ENCODE measurements around the gene TNIP3. TPM values are rescaled to one million over a fixed set of nuclear protein-coding genes. Genes with fewer than 3 reads are reported as not detected.
A peak's percentile ranks its signal among the peaks of the same experiment; 100 is the strongest.

The TNIP3 gene
- total RNA-seq, 1 donor from 2014 or later: 0.14 TPM

- Mint-ChIP-seq H3K36me3 (ENCODE audit: low read depth, unreplicated experiment) (no peaks in the 10 kb centered on the region), H3K27me3 (ENCODE audit: low read depth, unreplicated experiment) (no peaks in the 10 kb centered on the region), H3K27ac (ENCODE audit: unreplicated experiment) (no peak overlapping the region), H3K4me1 (ENCODE audit: low read depth, unreplicated experiment) (peaks cover 2% of the 10 kb centered on the region), H3K4me3 (ENCODE audit: unreplicated experiment) (no peak overlapping the region), H3K9me3 (ENCODE audit: unreplicated experiment) (no peaks in the 10 kb centered on the region)
- H4K20me1 ChIP-seq (ENCODE audit: insufficient read depth, low read length): no peaks in the 10 kb centered on the region
- H3K36me3 ChIP-seq (ENCODE audit: insufficient read depth, low read length): no peaks in the 10 kb centered on the region
- FAIRE-seq: no peak
- no peaks in the 10 kb centered on the region for H3K9me3 ChIP-seq (ENCODE audit: insufficient read depth, low read depth, low read length)
- TF ChIP-seq EZH2 (IDR thresholded peaks at IDR 0.05; ENCODE audit: insufficient read depth, low read length) (no peak), CTCF (IDR thresholded peaks at IDR 0.05; ENCODE audit: insufficient read depth, low read depth, low read length) (no peak)
- no peak overlapping the region for H3K27ac ChIP-seq (ENCODE audit: low read depth, low read length)
- H3K9ac ChIP-seq (ENCODE audit: low read length): no peak overlapping the region
- H3K4me3 ChIP-seq (ENCODE audit: insufficient read depth, low read depth, low read length): no peak overlapping the region
- H3K79me2 ChIP-seq (ENCODE audit: insufficient read depth, low read length): no peaks in the 10 kb centered on the region
- no peak for DNase-seq (ENCODE audit: low read depth)
- no peak overlapping the region for H2AFZ ChIP-seq (ENCODE audit: low read depth, low read length)
- H3K4me1 ChIP-seq (ENCODE audit: insufficient read depth, low read length): peaks cover 8% of the 10 kb centered on the region
- H3K4me2 ChIP-seq (ENCODE audit: low read length): no peak overlapping the region
- no peaks in the 10 kb centered on the region for H3K27me3 ChIP-seq (ENCODE audit: insufficient read depth, low read length)
These were observed 15.5 kb downstream of the TNIP3 start for GRCh38 chr4:121148621-121149020.

GRCh38 chr4:121148000-121148399 lies 16.1 kb downstream of the TNIP3 start:
- peaks cover 5% of the 10 kb centered on the region for H3K4me1 Mint-ChIP-seq (ENCODE audit: low read depth, unreplicated experiment)

More at GRCh38 chr4:121148000-121148399, 16.1 kb downstream of the TNIP3 start:
- Histone ChIP-seq H3K27ac (ENCODE audit: low read depth, low read length) (no peak overlapping the region), H3K27me3 (ENCODE audit: insufficient read depth, low read length) (no peaks in the 10 kb centered on the region), H4K20me1 (ENCODE audit: insufficient read depth, low read length) (no peaks in the 10 kb centered on the region), H3K79me2 (ENCODE audit: insufficient read depth, low read length) (no peaks in the 10 kb centered on the region), H2AFZ (ENCODE audit: low read depth, low read length) (no peak overlapping the region), H3K4me3 (ENCODE audit: insufficient read depth, low read depth, low read length) (no peak overlapping the region), H3K9ac (ENCODE audit: low read length) (no peak overlapping the region), H3K4me2 (ENCODE audit: low read length) (no peak overlapping the region), H3K4me1 (ENCODE audit: insufficient read depth, low read length) (peaks cover 8% of the 10 kb centered on the region), H3K9me3 (ENCODE audit: insufficient read depth, low read depth, low read length) (no peaks in the 10 kb centered on the region), H3K36me3 (ENCODE audit: insufficient read depth, low read length) (no peaks in the 10 kb centered on the region)
- Mint-ChIP-seq H3K27me3 (ENCODE audit: low read depth, unreplicated experiment) (no peaks in the 10 kb centered on the region), H3K4me3 (ENCODE audit: unreplicated experiment) (no peak overlapping the region), H3K9me3 (ENCODE audit: unreplicated experiment) (no peaks in the 10 kb centered on the region), H3K27ac (ENCODE audit: unreplicated experiment) (no peak overlapping the region), H3K36me3 (ENCODE audit: low read depth, unreplicated experiment) (no peaks in the 10 kb centered on the region)
- FAIRE-seq: no peak
- TF ChIP-seq EZH2 (IDR thresholded peaks at IDR 0.05; ENCODE audit: insufficient read depth, low read length) (no peak), CTCF (IDR thresholded peaks at IDR 0.05; ENCODE audit: insufficient read depth, low read depth, low read length) (no peak)
- peak; percentile 57 for DNase-seq (ENCODE audit: low read depth)
